Inferior parietal cortex (tissue), 1 donor: ENCODE results near the gene NOS2.
"Not testable (repeated sequence)": the region's sequence is repeated elsewhere in the genome, so short reads cannot be mapped to it uniquely, and the experiment has no call there.

Experiments used
- DNase-seq: peaks from one replicate; pipeline ENCODE4 v3.0.0-alpha.2; 2016; ENCODE audit errors: extremely low spot score

NOS2 gene

DNA sequence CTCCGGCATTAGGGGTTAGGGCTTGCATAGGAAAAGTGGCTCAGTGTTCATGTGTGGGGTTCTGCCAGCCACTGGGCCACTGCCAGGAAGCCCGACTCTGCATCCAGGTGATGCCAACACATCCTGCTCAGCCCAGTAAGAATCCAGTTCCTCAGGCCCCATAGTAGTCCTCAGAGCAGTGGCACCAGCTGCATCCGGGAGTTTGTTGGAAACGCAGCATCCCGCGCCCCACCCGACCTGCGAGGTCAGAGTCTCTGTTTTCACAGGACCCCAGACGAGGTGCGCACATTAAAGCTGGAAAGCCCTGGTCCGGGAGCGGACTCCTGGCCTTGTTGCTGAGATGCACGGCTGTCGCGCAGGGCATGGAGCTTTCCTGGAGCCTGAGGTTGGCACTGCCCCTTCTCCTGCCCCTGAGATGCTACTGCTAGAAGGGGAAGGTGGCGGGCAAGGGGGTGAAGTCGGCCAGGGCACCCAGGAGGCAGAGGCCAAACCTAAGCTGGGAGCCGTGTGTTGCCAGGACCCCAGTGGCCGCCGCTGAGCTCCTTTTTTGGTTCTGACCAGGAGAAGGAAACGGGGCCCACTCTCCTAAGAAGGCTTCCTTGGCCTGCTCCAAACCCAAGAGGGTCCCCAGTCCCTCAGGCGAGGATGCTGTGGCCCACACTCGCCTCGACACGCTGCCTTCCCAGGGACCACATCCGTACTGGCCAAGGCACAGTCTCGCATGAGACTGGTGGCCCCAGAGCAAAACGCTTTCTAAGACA, 44.4 kb downstream of the NOS2 start:
- DNase-seq = no peak

DNA sequence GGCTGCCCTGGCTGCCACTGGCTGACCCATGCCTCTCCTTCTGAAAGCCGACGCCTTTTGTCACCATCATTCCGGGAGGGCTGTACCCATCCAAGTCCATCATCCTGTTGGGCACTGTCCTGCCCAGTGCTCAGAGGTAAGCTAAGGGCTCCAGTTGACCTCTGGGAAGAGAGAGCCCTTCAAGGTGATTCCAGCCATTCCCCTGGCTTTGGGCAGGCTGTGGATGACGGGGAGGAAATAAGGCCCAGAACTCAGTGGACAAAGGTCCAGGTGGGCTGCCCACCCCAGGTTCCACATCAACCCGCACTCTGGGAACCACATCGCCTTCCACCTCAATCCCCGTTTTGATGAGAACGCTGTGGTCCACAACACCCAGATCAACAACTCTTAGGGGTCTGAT, 45.8 kb downstream of the NOS2 start:
- DNase-seq = no peak

- DNase-seq = not testable (repeated sequence)
Observed at GRCh38 chr17:27753726-27754125, 46.6 kb downstream of the NOS2 start.

- not testable (repeated sequence) for DNase-seq
Observed at GRCh38 chr17:27752831-27753619, 47.3 kb downstream of the NOS2 start.

DNA sequence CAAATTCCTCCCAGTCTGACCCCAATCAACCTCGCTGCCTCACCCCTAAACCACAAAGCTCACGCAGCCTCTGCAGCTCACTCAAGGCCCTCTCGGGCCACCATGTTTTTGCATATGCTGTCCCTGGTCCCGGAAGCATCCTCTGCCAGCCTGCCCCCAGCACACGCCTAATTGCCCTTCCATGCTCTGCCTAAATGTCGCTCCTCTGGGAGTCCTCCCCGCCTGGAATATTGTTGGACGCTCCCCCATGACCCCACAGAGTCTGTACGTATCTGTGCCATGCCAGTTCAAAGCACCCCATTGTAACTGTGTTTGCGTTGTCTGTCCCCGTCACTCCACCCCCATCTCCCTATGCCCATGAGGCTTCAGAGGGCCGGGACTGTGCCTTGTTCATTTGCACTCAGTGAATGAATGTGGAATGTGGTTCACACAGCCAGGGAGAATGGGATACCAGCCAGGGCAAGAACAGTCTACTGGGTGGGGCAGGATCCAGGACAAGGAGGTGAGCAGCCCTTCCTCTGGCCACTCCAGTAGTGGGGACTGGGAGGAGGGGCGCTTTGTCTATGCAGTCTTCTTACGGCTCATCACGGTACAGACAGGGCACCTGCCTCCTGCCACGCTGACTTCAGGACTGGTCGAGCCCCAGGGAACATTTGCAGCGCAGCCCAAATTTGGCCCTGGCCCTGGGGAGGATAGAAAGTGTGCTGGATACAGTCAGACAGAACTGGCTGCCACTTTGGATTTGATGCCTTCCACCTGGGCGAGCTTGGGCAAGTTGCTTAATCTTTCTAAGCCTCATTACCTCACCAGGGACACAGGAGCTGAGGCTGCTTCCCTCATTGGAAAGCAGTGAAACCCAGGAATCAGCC, 48.5 kb downstream of the NOS2 start:
- DNase-seq = no peak

DNA sequence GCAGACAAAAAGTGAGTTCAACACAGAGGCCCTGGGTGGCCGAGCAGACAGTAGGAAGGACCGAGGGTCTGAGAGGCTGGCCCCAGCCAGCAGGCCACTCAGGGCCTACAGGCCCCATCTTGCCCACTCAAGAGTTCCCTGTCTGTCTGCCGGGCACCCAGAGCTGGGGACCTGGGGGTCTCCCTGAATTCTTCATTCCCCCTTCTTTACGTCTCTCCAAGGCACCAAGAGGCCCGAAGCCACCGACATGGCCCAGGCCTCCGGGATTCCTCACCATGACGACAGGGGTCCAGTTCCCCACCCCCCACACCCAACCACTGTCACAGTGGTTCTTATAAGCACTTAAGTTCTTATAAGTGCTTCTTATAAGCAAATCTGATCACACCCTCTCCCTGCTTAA, 49.2 kb downstream of the NOS2 start:
- DNase-seq = no peak

- not testable (repeated sequence) for DNase-seq
Observed at GRCh38 chr17:27749562-27750150, 50.7 kb downstream of the NOS2 start.

DNA sequence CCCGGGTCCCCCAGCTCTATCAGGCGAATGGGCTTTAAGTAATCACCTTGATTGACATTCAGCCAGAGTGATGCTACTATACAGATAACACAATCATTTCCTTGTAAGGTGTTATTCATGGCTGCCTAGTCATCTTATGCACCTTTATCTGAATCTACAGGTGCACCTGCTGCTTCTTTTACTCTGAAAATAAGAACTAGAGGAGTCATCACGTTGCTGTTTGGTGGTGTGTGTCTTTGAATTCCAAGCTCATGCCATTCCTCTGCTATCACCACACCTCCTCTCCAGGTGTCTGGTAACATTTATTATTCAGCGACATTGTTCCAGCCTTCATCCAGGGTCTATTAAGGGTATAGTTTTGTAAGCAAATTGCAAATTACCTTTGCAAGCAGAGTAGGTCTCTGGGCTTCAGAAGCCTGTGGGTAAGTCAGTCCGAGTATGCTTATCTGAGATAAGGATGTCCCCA, 51.9 kb downstream of the NOS2 start:
- DNase-seq = no peak

DNA sequence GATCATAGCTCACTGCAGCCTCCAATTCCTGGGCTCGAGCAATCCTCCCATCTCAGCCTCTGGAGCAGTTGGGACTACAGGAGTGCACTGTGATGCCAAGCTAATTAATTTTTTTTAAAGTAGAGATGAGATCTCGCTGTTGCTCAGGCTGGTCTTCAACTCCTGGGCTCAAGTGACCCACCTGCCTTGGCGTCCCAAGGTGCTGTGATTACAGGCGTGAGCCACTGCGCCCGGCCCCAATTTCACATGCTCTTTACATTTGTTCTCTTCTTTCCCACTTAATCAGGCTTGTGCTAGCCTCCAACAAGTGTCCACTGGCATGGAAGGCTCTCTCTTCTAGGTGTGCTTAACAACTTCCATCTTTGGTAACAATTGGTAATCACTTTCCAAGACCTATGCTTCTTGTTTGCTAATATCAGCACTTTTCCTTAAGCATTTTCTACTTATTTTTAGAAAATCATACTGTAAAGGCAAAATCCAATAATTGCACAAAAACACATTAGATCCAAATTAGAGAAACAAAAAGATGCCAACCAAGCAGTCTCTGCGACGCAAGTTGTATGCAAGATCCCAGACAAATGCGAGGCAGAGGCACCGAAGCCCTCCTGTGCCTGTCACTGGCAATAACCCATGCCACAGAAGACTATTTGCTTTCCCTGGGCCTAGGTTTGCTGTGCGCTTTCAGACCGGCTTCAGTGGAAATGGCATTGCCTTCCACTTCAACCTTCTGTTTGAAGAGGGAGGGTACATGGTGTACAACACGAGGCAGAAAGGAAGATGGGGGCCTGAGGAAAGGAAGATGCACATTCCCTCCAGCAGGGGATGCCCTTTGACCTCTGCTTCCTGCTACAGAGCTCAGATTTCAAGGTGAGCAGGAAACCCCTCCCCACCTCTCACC, 52.6 kb downstream of the NOS2 start:
- no peak for DNase-seq

GRCh38 chr17:27746881-27747280, 53.4 kb downstream of the NOS2 start:
- no peak for DNase-seq

DNA sequence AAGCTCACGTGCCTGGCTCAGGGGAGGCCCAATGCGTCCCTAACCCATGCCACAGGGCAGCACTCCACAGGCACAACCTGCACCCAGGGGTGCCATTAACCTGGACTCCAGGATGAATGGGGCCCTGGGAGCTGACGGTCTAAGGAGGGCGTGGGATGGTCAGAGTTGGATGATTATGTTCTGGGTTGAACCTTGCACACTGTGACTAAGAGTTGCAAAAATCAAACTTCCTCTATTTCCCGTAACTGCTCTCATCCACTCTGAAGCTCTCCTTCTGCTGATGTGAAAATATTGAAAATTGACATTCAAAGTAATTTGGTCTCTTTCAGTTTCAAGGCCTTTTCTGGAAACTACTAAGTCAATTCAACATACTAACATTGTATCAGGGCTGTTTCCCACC, 54.0 kb downstream of the NOS2 start:
- DNase-seq = not testable (repeated sequence)

- DNase-seq = not testable (repeated sequence)
Observed at GRCh38 chr17:27745207-27745830, 55.0 kb downstream of the NOS2 start.

- no peak for DNase-seq
Observed at GRCh38 chr17:27743281-27743885, 56.9 kb downstream of the NOS2 start.

- no peak for DNase-seq
Observed at GRCh38 chr17:27741971-27742575, 58.3 kb downstream of the NOS2 start.

- DNase-seq = no peak
Observed at GRCh38 chr17:27741361-27741861, 58.9 kb downstream of the NOS2 start.

- DNase-seq = not testable (repeated sequence)
Observed at GRCh38 chr17:27740541-27740940, 59.8 kb downstream of the NOS2 start.

- DNase-seq = no peak
Observed at GRCh38 chr17:27733773-27734172, 66.6 kb downstream of the NOS2 start.

DNA sequence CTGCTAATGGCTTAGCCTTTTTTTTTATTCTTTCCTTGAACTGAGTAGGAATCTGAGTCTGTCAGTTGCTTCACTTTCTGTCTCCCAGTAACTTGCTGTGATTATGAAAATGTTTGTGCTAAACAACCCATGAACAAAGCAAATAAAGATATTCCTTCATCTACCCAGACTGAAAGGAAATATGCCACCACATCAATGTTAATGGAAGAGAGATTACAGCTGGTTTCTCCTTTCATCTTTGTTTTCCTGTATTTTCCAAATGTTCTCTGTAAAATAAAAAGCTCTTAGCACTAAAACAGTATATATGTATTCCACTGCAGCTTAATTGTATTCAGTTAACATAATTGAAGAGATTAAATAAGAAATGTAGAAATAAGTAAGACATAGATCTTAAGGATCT, 67.6 kb downstream of the NOS2 start:
- not testable (repeated sequence) for DNase-seq

DNA sequence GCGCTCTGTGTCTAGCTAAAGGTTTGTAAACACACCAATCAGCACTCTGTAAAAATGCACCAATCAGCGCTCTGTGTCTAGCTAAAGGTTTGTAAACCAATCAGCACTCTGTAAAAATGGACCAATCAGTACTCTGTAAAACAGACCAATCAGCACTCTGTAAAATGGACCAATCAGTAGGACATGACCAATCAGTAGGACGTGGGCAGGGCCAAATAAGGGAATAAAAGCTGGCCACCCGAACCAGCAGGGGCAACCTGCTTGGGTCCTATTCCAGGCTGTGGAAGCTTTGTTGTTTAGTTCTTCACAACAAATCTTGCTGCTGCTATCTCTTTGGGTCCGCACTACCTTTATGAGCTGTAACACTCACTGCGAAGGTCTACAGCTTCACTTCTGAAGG, 74.3 kb downstream of the NOS2 start:
- not testable (repeated sequence) for DNase-seq
